Measurements from ENCODE around the gene SERPINB1. TPM values are rescaled to one million over a fixed set of nuclear protein-coding genes. Genes with fewer than 3 reads are reported as not detected.

SERPINB1 gene
- total and polyA plus RNA-seq, 9 of the 15 experiments (the other 6 are each of a cell fraction or from before 2014, with no cell fraction given) = 33.9 to 108 (median 63.8) TPM

- TF ChIP-seq, protein P1, sequence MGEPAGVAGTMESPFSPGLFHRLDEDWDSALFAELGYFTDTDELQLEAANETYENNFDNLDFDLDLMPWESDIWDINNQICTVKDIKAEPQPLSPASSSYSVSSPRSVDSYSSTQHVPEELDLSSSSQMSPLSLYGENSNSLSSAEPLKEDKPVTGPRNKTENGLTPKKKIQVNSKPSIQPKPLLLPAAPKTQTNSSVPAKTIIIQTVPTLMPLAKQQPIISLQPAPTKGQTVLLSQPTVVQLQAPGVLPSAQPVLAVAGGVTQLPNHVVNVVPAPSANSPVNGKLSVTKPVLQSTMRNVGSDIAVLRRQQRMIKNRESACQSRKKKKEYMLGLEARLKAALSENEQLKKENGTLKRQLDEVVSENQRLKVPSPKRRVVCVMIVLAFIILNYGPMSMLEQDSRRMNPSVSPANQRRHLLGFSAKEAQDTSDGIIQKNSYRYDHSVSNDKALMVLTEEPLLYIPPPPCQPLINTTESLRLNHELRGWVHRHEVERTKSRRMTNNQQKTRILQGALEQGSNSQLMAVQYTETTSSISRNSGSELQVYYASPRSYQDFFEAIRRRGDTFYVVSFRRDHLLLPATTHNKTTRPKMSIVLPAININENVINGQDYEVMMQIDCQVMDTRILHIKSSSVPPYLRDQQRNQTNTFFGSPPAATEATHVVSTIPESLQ (CRISPR knock-in tag; IDR thresholded peaks at IDR 0.05) = no peak
- no peak for TF ChIP-seq HIVEP1 (CRISPR knock-in tag; IDR thresholded peaks at IDR 0.05)
- TF ChIP-seq, protein P2, sequence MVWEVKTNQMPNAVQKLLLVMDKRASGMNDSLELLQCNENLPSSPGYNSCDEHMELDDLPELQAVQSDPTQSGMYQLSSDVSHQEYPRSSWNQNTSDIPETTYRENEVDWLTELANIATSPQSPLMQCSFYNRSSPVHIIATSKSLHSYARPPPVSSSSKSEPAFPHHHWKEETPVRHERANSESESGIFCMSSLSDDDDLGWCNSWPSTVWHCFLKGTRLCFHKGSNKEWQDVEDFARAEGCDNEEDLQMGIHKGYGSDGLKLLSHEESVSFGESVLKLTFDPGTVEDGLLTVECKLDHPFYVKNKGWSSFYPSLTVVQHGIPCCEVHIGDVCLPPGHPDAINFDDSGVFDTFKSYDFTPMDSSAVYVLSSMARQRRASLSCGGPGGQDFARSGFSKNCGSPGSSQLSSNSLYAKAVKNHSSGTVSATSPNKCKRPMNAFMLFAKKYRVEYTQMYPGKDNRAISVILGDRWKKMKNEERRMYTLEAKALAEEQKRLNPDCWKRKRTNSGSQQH (CRISPR knock-in tag; IDR thresholded peaks at IDR 0.05) = no peak
- no peak for TF ChIP-seq RBM34 (IDR thresholded peaks at IDR 0.05; ENCODE audit: borderline replicate concordance, insufficient read depth, low read length)
- no peak for TF ChIP-seq DIDO1 (tag; IDR thresholded peaks at IDR 0.05; ENCODE audit: low read depth)
- no peak for TF ChIP-seq ZNF512 (tag; IDR thresholded peaks at IDR 0.05)
- TF ChIP-seq DACH1 (IDR thresholded peaks at IDR 0.05; ENCODE audit: partially characterized antibody) = no peak
- TF ChIP-seq, protein P3, sequence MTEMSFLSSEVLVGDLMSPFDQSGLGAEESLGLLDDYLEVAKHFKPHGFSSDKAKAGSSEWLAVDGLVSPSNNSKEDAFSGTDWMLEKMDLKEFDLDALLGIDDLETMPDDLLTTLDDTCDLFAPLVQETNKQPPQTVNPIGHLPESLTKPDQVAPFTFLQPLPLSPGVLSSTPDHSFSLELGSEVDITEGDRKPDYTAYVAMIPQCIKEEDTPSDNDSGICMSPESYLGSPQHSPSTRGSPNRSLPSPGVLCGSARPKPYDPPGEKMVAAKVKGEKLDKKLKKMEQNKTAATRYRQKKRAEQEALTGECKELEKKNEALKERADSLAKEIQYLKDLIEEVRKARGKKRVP (CRISPR knock-in tag; IDR thresholded peaks at IDR 0.05) = no peak
- TF ChIP-seq ARHGAP35 (IDR thresholded peaks at IDR 0.05; ENCODE audit: partially characterized antibody) = no peak
- TF ChIP-seq HDAC6 (IDR thresholded peaks at IDR 0.05; ENCODE audit: low read depth, low read length) = no peak
- TF ChIP-seq ZKSCAN1 (IDR thresholded peaks at IDR 0.05; ENCODE audit: low read depth, low read length) = no peak
- no peak for TF ChIP-seq U2AF2 (optimal IDR thresholded peaks at IDR 0.05; ENCODE audit: low read depth, low read length)
- TF ChIP-seq PURB (CRISPR knock-in tag; IDR thresholded peaks at IDR 0.05; ENCODE audit: low read depth) = no peak
- no peak for TF ChIP-seq SAFB (IDR thresholded peaks at IDR 0.05; ENCODE audit: borderline replicate concordance, low read depth, low read length)
- no peak for TF ChIP-seq PCBP2 (IDR thresholded peaks at IDR 0.05; ENCODE audit: low read depth, low read length, poor library complexity, severe bottlenecking)
- TF ChIP-seq HDAC3 (IDR thresholded peaks at IDR 0.05; ENCODE audit: borderline replicate concordance, partially characterized antibody) = no peak
- TF ChIP-seq NRF1 (conservative IDR thresholded peaks at IDR 0.05 in 1 of 2, IDR thresholded peaks at IDR 0.05 in 1 of 2) = no peak
- TF ChIP-seq, protein P4, sequence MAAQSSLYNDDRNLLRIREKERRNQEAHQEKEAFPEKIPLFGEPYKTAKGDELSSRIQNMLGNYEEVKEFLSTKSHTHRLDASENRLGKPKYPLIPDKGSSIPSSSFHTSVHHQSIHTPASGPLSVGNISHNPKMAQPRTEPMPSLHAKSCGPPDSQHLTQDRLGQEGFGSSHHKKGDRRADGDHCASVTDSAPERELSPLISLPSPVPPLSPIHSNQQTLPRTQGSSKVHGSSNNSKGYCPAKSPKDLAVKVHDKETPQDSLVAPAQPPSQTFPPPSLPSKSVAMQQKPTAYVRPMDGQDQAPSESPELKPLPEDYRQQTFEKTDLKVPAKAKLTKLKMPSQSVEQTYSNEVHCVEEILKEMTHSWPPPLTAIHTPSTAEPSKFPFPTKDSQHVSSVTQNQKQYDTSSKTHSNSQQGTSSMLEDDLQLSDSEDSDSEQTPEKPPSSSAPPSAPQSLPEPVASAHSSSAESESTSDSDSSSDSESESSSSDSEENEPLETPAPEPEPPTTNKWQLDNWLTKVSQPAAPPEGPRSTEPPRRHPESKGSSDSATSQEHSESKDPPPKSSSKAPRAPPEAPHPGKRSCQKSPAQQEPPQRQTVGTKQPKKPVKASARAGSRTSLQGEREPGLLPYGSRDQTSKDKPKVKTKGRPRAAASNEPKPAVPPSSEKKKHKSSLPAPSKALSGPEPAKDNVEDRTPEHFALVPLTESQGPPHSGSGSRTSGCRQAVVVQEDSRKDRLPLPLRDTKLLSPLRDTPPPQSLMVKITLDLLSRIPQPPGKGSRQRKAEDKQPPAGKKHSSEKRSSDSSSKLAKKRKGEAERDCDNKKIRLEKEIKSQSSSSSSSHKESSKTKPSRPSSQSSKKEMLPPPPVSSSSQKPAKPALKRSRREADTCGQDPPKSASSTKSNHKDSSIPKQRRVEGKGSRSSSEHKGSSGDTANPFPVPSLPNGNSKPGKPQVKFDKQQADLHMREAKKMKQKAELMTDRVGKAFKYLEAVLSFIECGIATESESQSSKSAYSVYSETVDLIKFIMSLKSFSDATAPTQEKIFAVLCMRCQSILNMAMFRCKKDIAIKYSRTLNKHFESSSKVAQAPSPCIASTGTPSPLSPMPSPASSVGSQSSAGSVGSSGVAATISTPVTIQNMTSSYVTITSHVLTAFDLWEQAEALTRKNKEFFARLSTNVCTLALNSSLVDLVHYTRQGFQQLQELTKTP (IDR thresholded peaks at IDR 0.05; ENCODE audit: low read depth in 1 of 2, partially characterized antibody in 2 of 2) = no peak
Measured at GRCh38 chr6:2799936-2800527, 41.6 kb downstream of the SERPINB1 start (continued).
